HepG2 (cell line): ENCODE results near the gene PNKP. TPM values are rescaled to one million over a fixed set of nuclear protein-coding genes. Genes with fewer than 3 reads are reported as not detected.

Experiments
- ARID2 ChIP-seq: sonication (generic); formaldehyde crosslinking; IDR thresholded peaks from 2 replicates; pipeline ENCODE4 v1.8.1; 2022; ENCODE audit warnings: mild to moderate bottlenecking, missing genetic modification reagents, borderline replicate concordance
- CC2D1A ChIP-seq: sonication (generic); formaldehyde crosslinking; IDR thresholded peaks from 2 replicates; pipeline ENCODE4 v1.8.1; 2023; ENCODE audit warnings: mild to moderate bottlenecking, missing genetic modification reagents
- CREM ChIP-seq, 2 experiments: sonication (generic) in 1 of 2; formaldehyde crosslinking in 1 of 2; IDR thresholded peaks; 2 replicates each; pipeline versions ENCODE4 v1.4.0 to v1.6.1; 2016 to 2020; ENCODE audit warnings: antibody characterized with exemption in 1 of 2, mild to moderate bottlenecking in 1 of 2, missing genetic modification reagents in 1 of 2
- DMTF1 ChIP-seq: sonication (generic); formaldehyde crosslinking; IDR thresholded peaks from 2 replicates; pipeline ENCODE4 v1.4.0; 2020; ENCODE audit warnings: mild to moderate bottlenecking, missing genetic modification reagents
- EED ChIP-seq: sonication (generic); formaldehyde crosslinking; IDR thresholded peaks from 2 replicates; pipeline ENCODE4 v1.5.0; 2020; ENCODE audit warnings: mild to moderate bottlenecking, missing genetic modification reagents
- GABPA ChIP-seq, 2 experiments: IDR thresholded peaks; 2 replicates each; pipeline ENCODE4 v1.6.1; 2011 to 2016; ENCODE audit warnings: low read depth in 2 of 2, low read length in 1 of 2, missing biosample characterization in 1 of 2, missing genetic modification characterization in 1 of 2
- ISL2 ChIP-seq: sonication (generic); formaldehyde crosslinking; IDR thresholded peaks from 2 replicates; pipeline ENCODE4 v1.5.0; 2020; ENCODE audit warnings: missing genetic modification reagents
- KDM1A ChIP-seq: IDR thresholded peaks from 2 replicates; pipeline ENCODE4 v1.6.1; 2016; ENCODE audit warnings: missing compliant biosample characterization
- KMT2B ChIP-seq: IDR thresholded peaks from 2 replicates; pipeline ENCODE4 v1.6.1; 2016; ENCODE audit warnings: missing genetic modification reagents, missing compliant biosample characterization
- NBN ChIP-seq: fragments of 450-650 bp; conservative IDR thresholded peaks from 2 replicates; pipeline ENCODE4 v1.6.1; 2017
- NFAT5 ChIP-seq: sonication (generic); formaldehyde crosslinking; IDR thresholded peaks from 2 replicates; pipeline ENCODE4 v1.4.0; 2020; ENCODE audit warnings: missing genetic modification reagents
- PCBP2 ChIP-seq: fragments of 200-400 bp; formaldehyde crosslinking; optimal IDR thresholded peaks from 2 replicates; pipeline ENCODE3; 2018; ENCODE audit warnings: low read length, low read depth; ENCODE audit not compliant: poor library complexity, severe bottlenecking
- PHF20 ChIP-seq: sonication (generic); formaldehyde crosslinking; IDR thresholded peaks from 2 replicates; pipeline ENCODE4 v1.5.0; 2020; ENCODE audit warnings: mild to moderate bottlenecking, missing genetic modification reagents
- SMARCE1 ChIP-seq: fragments of 450-650 bp; IDR thresholded peaks from 2 replicates; pipeline ENCODE4 v1.6.1; 2017; ENCODE audit warnings: borderline replicate concordance
- SP5 ChIP-seq: IDR thresholded peaks from 2 replicates; pipeline ENCODE4 v1.6.1; 2016; ENCODE audit warnings: low read depth, borderline replicate concordance
- TAF1 ChIP-seq: sonication (generic); formaldehyde crosslinking; IDR thresholded peaks from 2 replicates; pipeline ENCODE4 v1.4.0; 2020; ENCODE audit warnings: missing genetic modification reagents
- TBX2 ChIP-seq: sonication (generic); formaldehyde crosslinking; IDR thresholded peaks from 2 replicates; pipeline ENCODE4 v1.5.0; 2020; ENCODE audit warnings: missing genetic modification reagents, mild to moderate bottlenecking, borderline replicate concordance
- ZNF329 ChIP-seq: sonication (generic); formaldehyde crosslinking; IDR thresholded peaks from 2 replicates; pipeline ENCODE4 v1.9.0; 2021; ENCODE audit warnings: low read depth, mild to moderate bottlenecking, missing genetic modification reagents
- ZNF431 ChIP-seq: sonication (generic); formaldehyde crosslinking; IDR thresholded peaks from 2 replicates; pipeline ENCODE4 v1.9.0; 2022; ENCODE audit warnings: missing genetic modification reagents, low read depth, mild to moderate bottlenecking, borderline replicate concordance
- ZNF543 ChIP-seq: sonication (generic); formaldehyde crosslinking; IDR thresholded peaks from 2 replicates; pipeline ENCODE4 v1.4.0; 2020; ENCODE audit warnings: mild to moderate bottlenecking, missing genetic modification reagents
- ZNF569 ChIP-seq: sonication (generic); formaldehyde crosslinking; IDR thresholded peaks from 2 replicates; pipeline ENCODE4 v1.5.0; 2020; ENCODE audit warnings: mild to moderate bottlenecking, missing genetic modification reagents, moderate library complexity, borderline replicate concordance
- ZNF784 ChIP-seq: sonication (generic); formaldehyde crosslinking; IDR thresholded peaks from 2 replicates; pipeline ENCODE4 v1.5.1; 2020; ENCODE audit warnings: missing genetic modification reagents, mild to moderate bottlenecking, borderline replicate concordance
- polyA plus RNA-seq, 8 experiments: library from polyadenylated mRNA; depleted of rRNA in 3 of 8; stranded (reverse) in 7 of 8; unstranded in 1 of 8; fragments of >200 nt; fragmentation: Illumina TruSeq in 4 of 8; extraction: Trizol in 4 of 8; gene quantifications; 2 replicates each; pipeline versions ENCODE4 v1.2.1 to v1.2.3, GENCODE V29; 2011 to 2016; ENCODE audit warnings: low read depth in 4 of 8, missing spikeins in 1 of 8, mixed read lengths in 1 of 8; ENCODE audit not compliant: insufficient read depth in 1 of 8
- total RNA-seq, 5 experiments: library from RNA; depleted of rRNA; stranded (reverse); fragments of >200 nt; fragmentation: Illumina TruSeq; extraction: Trizol; gene quantifications; 2 replicates each; pipeline ENCODE4 v1.2.3, GENCODE V29; 2016; ENCODE audit warnings: low read depth in 1 of 5

The PNKP gene
- total and polyA plus RNA-seq, 2 of the 13 experiments (the other 11 are each of a cell fraction or from before 2014, with no cell fraction given) = 12.7 to 27.1 TPM

- TF ChIP-seq DMTF1 (no peak), NBN (no peak), CC2D1A (no peak), KDM1A (CRISPR knock-in tag) (no peak), ZNF329 (0 out of 2 replicates have a peak, but pooled peaks have one; percentile 6), EED (CRISPR knock-in tag) (no peak), KMT2B (CRISPR knock-in tag) (peak; percentile 79), ZNF431 (CRISPR knock-in tag) (no peak), SMARCE1 (no peak), ZNF569 (CRISPR knock-in tag) (no peak), ARID2 (CRISPR knock-in tag) (no peak), ISL2 (CRISPR knock-in tag) (peak; percentile 60; the same call in 1 of the 2 replicates), PCBP2 (no peak), TAF1 (CRISPR knock-in tag) (peak; percentile 69; the same call in 1 of the 2 replicates), ZNF543 (CRISPR knock-in tag) (no peak), GABPA (IDR thresholded peaks at IDR 0.05; ENCODE audit: low read depth, low read length) (no peak), GABPA (CRISPR knock-in tag; IDR thresholded peaks at IDR 0.05; ENCODE audit: low read depth) (peak; percentile 40), PHF20 (CRISPR knock-in tag) (peak; percentile 70), TBX2 (CRISPR knock-in tag) (peak; percentile 25; the same call in 1 of the 2 replicates), ZNF784 (CRISPR knock-in tag) (0 out of 2 replicates have a peak, but pooled peaks have one; percentile 38), NFAT5 (CRISPR knock-in tag) (0 out of 2 replicates have a peak, but pooled peaks have one; percentile 47), SP5 (CRISPR knock-in tag) (no peak), CREM (IDR thresholded peaks at IDR 0.05) (peak; percentile 53), CREM (CRISPR knock-in tag; IDR thresholded peaks at IDR 0.05) (no peak)
Measured at GRCh38 chr19:49817964-49818648, 49.3 kb downstream of the PNKP start, which contains the start of gene MED25 (continued).
